KMS-11 (cell line): Measurements from ENCODE around the gene OLFM4.

Source experiments
- H2AFZ ChIP-seq: fragments of 200-600 bp; sonication (generic); 2 replicates; pipeline ENCODE4 v1.6.1; 2016; ENCODE audit warnings: antibody characterized with exemption, mixed run types, low read depth
- H3K27ac ChIP-seq: fragments of 200-600 bp; sonication (generic); 2 replicates; pipeline ENCODE4 v1.6.1; 2016; ENCODE audit warnings: mild to moderate bottlenecking, mixed run types
- H3K27me3 ChIP-seq: fragments of 200-600 bp; sonication (generic); 2 replicates; pipeline ENCODE4 v1.6.1; 2017; ENCODE audit warnings: mild to moderate bottlenecking, low read depth, mixed run types, moderate library complexity; ENCODE audit not compliant: insufficient read depth
- H3K36me3 ChIP-seq: fragments of 200-600 bp; sonication (generic); 2 replicates; pipeline ENCODE4 v1.6.1; 2017; ENCODE audit warnings: mild to moderate bottlenecking, mixed run types; ENCODE audit not compliant: insufficient read depth
- H3K4me1 ChIP-seq: fragments of 200-600 bp; sonication (generic); 2 replicates; pipeline ENCODE4 v1.6.1; 2016; ENCODE audit warnings: mild to moderate bottlenecking, low read depth, mixed run types; ENCODE audit not compliant: poor library complexity, severe bottlenecking
- H3K4me2 ChIP-seq: fragments of 200-600 bp; sonication (generic); 2 replicates; pipeline ENCODE4 v1.7.0; 2016; ENCODE audit warnings: mild to moderate bottlenecking, mixed run types
- H3K4me3 ChIP-seq: fragments of 200-600 bp; sonication (generic); IDR thresholded peaks from 2 replicates; pipeline ENCODE4 v1.6.1; 2017; ENCODE audit warnings: low read depth, low read length, mixed read lengths; ENCODE audit not compliant: insufficient read depth
- H3K79me2 ChIP-seq: fragments of 200-600 bp; sonication (generic); 2 replicates; pipeline ENCODE4 v1.6.1; 2016; ENCODE audit warnings: low read depth, mixed run types; ENCODE audit not compliant: insufficient read depth
- H3K9ac ChIP-seq: fragments of 200-600 bp; sonication (generic); 2 replicates; pipeline ENCODE4 v1.6.1; 2016; ENCODE audit warnings: mild to moderate bottlenecking, mixed run types
- H4K20me1 ChIP-seq: fragments of 200-600 bp; sonication (generic); 2 replicates; pipeline ENCODE4 v1.6.1; 2016; ENCODE audit warnings: mild to moderate bottlenecking, mixed run types; ENCODE audit not compliant: insufficient read depth
- TF ChIP-seq, protein P1 (sequence below): fragments of 200-600 bp; sonication (generic); conservative IDR thresholded peaks from 2 replicates; pipeline ENCODE4 v1.6.1; 2017; ENCODE audit warnings: low read depth, mild to moderate bottlenecking, antibody characterized with exemption, low read length, moderate library complexity, mixed read lengths

Gene OLFM4

DNA sequence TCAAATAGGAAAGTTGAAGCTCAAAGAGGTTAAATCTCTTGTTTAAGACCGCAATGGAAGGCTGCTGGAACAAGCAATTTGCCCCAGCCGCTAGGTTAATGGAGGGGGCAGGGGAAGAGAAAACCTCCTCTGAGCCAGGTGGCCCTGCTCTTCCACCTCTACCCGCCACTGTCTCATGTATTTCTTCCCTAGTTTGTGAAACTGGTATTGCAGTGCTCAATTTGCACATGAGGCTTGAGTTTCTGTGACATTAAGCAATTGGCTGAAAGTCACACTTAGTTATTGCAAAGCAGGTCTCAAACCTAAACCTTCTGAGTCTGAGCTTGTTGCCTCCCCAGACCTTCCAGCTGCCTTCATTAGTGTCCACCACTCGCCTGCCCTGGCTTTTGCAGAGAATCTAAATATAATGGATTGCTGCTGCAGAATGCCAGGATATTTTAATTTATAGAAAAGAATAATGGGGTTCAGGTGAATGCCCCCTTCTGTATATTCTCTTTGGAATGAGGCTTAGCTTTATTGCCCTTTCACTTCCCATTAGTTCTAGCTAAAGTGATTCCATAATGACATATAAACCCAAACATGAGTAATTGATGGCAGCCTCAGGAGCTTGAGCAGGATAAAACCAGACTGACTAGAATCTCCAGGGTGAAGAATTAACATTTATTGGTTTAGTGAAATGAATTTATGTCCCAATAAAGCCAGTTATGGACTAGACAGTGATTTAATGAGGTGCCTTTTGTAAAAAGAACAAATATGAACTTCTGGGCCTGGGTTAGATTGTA is 27.0 kb upstream of the OLFM4 start:
- Histone ChIP-seq H3K4me2 (no peak overlapping the region), H3K9ac (no peak overlapping the region), H3K4me3 (no peak overlapping the region), H4K20me1 (no peaks in the 10 kb centered on the region), H3K4me1 (no peaks in the 10 kb centered on the region), H2AFZ (no peak overlapping the region), H3K79me2 (no peaks in the 10 kb centered on the region), H3K27me3 (no peaks in the 10 kb centered on the region), H3K27ac (no peak overlapping the region), H3K36me3 (no peaks in the 10 kb centered on the region)
- TF ChIP-seq, protein P1, sequence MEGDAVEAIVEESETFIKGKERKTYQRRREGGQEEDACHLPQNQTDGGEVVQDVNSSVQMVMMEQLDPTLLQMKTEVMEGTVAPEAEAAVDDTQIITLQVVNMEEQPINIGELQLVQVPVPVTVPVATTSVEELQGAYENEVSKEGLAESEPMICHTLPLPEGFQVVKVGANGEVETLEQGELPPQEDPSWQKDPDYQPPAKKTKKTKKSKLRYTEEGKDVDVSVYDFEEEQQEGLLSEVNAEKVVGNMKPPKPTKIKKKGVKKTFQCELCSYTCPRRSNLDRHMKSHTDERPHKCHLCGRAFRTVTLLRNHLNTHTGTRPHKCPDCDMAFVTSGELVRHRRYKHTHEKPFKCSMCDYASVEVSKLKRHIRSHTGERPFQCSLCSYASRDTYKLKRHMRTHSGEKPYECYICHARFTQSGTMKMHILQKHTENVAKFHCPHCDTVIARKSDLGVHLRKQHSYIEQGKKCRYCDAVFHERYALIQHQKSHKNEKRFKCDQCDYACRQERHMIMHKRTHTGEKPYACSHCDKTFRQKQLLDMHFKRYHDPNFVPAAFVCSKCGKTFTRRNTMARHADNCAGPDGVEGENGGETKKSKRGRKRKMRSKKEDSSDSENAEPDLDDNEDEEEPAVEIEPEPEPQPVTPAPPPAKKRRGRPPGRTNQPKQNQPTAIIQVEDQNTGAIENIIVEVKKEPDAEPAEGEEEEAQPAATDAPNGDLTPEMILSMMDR: no peak

- Histone ChIP-seq H3K27ac (no peak overlapping the region), H2AFZ (no peak overlapping the region), H3K36me3 (no peaks in the 10 kb centered on the region), H3K27me3 (no peaks in the 10 kb centered on the region), H3K79me2 (no peaks in the 10 kb centered on the region), H4K20me1 (no peaks in the 10 kb centered on the region), H3K9ac (no peak overlapping the region), H3K4me3 (no peak overlapping the region), H3K4me2 (no peak overlapping the region), H3K4me1 (no peaks in the 10 kb centered on the region)
- TF ChIP-seq, protein P1: no peak
Measured at GRCh38 chr13:53004573-53004972, 24.0 kb upstream of the OLFM4 start.

- Histone ChIP-seq H3K27ac (no peak overlapping the region), H3K4me3 (no peak overlapping the region), H3K79me2 (no peaks in the 10 kb centered on the region), H3K4me1 (no peaks in the 10 kb centered on the region), H3K4me2 (no peak overlapping the region), H3K9ac (no peak overlapping the region), H3K27me3 (no peaks in the 10 kb centered on the region), H2AFZ (no peak overlapping the region), H3K36me3 (no peaks in the 10 kb centered on the region), H4K20me1 (no peaks in the 10 kb centered on the region)
- TF ChIP-seq, protein P1: no peak
Measured at GRCh38 chr13:53005626-53006025, 23.0 kb upstream of the OLFM4 start.

DNA sequence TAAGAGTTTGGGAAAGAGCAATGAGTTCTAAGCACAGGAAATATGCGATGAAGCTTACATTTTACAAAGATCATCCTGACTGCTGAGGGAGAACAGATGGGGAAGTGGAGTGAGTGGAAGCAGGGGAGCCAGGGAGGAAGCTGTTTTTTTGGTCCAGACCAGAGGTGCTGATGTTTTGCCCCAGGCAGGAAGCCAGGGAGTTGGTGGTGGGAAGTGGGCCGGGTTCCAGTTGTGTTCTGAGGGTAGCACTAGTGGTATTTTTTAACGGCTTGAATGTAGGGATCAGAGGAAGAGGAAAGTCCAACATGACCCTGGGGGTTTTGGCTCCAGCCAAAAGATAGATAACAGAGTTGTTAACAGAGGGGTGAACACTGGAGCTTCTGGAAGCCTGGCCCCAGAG is 20.7 kb upstream of the OLFM4 start:
- TF ChIP-seq, protein P1: no peak
- Histone ChIP-seq H3K79me2 (no peaks in the 10 kb centered on the region), H3K36me3 (no peaks in the 10 kb centered on the region), H3K4me2 (no peak overlapping the region), H3K4me1 (no peaks in the 10 kb centered on the region), H4K20me1 (no peaks in the 10 kb centered on the region), H3K27me3 (no peaks in the 10 kb centered on the region), H3K27ac (no peak overlapping the region), H2AFZ (no peak overlapping the region), H3K9ac (no peak overlapping the region), H3K4me3 (no peak overlapping the region)
